Stimulated activated CD8-positive, alpha-beta memory T cell treated with anti-CD3 and anti-CD28 coated beads, Interleukin-7, amount 100 ng/mL, for 1 hour (primary cell): Measurements from ENCODE around the gene C10orf90.

Experiments used
- DNase-seq, 2 donors: peaks; one replicate each; pipeline ENCODE4 v3.0.0-alpha.2; 2020; ENCODE audit warnings: low read depth in 2 of 2

The C10orf90 gene, protein sequence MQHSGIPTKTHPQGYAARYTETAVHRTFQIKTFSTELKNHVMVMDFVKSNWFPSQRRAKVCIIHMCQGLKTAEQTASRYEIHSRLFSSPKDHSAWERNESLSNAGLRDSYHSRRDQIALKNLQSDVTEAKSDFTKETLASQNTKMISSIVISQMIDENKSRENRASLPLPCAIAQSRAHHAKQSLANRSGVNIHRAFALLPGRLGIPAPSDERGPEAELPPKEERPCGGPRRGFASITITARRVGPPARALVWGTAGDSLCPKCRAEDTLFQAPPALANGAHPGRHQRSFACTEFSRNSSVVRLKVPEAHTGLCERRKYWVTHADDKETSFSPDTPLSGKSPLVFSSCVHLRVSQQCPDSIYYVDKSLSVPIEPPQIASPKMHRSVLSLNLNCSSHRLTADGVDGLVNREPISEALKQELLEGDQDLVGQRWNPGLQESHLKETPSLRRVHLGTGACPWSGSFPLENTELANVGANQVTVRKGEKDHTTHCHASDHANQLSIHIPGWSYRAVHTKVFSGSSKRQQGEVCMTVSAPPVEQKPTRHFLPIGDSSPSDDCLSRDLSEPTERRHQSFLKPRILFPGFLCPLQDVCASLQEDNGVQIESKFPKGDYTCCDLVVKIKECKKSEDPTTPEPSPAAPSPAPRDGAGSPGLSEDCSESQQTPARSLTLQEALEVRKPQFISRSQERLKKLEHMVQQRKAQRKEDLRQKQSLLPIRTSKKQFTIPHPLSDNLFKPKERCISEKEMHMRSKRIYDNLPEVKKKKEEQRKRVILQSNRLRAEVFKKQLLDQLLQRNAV

DNA sequence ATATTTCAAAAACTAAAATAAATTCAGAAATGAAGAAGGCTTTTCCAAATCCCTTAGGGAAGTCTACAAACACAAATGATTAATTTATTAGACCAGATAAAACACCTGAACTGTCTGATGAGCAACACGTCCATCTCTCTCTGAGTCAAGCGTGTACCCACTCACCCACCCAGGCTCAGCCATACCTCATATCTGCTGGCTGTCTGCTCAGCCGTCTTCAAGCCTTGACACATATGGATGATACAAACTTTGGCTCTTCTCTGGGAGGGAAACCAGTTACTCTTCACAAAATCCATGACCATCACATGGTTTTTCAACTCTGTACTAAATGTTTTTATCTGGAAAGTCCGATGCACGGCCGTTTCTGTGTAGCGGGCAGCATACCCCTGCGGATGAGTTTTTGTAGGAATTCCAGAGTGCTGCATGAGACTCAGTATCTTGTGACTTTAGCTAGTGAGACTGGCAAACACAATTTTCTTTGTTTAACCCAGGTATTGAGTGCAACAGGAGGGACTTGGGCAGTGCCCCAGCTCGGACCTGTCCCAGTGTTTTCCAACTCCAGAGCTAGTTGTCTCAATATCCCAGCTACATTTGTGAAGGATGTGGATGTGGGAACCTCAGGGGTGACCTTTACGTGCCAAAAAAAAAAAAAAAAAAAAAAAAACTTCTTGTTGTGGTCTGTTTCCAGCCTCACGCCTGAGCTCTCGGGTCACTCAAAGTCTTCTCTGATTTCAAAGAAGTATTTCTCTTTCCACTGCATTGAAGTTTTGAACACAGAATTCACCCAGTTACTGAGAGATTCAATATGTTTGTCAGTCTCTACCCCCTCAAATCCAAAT, at the start of gene C10orf90:
Gene C10orf90 (minus strand): TSS at position 638 of the 839 bp plus-strand sequence. CDS start 213 bp downstream, at position 425.
- DNase-seq: no peak

DNA sequence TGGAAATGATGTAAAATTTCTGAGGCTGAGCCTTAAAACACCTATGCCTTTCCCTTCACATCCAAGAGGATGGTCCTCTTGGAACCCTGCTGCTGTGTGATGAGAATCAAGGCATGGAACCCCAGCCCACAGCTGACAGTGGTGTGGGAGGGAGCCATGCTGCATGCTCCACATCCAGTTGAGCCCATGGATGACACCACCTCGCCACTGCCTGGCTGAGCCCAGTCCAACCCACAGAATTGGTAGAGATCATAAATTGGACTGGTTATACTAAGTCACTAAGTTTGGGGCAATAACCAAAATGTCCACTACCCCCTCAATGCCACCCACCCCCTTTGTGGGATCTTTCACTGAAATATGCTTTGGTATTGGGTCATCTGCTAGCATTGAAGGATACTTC, 45.9 kb upstream of the C10orf90 start:
- no peak for DNase-seq

DNA sequence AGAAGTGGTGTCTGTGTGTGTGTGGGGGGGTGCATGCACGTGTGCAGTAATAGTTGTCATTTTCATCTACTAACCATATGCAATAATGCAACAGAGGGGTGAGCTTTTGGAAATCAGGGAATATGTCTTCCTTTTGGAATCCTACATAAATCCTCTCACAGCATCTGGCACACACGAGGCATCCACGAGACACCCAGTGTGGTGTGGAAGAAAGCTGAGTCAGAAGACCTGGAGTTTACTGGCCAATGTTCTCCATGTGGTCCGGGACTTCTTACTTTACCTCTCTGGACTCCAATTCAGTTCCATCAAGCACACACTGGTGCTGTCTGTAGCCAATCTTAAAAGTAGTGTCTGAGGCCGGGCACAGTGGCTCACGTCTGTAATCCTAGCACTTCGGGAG, 43.1 kb upstream of the C10orf90 start:
- no peak for DNase-seq

DNA sequence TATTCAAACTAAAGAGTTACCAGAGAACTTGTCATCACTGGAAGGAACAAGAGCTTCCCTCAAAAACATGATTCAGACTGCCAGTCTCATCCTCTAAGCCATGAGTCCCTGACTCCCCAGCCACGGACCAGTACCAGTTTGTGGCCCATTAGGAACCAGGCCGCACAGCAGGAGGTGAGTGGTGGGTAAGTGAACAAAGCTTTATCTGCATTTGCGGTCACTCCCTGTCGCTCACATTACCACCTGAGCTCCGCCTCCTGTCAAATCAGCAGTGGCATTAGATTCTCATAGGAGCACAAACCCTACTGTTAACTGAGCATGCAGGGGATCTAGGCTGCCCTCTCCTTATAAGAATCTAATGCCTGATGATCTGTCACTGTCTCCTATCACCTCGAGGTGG, 42.2 kb upstream of the C10orf90 start:
- no peak for DNase-seq

DNA sequence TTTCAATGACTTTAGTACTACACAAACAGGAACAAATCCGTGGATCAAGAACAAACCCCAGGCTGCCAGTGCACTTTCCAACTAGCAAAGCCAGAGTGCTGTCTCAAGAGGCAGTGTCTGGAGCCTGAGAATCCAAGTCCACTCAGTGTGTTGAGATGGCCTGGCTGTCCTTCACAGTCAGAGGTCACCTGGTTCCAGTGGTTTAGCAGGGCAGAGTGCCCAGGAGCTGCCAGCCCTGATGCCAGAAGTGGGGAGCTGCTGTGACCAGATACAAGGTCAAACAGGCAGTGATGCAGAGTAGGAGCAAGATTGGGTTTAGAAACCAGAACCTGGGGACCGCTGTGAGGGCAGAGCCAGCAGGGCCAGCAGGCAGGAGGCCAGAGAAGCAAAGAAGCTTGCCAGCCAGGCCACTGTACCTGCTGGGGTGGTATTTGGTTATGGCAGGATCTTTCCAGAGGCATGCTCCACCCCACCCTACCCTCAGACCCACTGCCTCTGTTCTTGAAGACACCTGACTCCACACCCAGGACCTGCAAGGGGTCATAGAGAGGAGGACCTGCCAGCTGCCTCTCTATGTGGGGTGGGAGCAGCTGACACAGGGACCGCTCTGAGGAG, 35.6 kb upstream of the C10orf90 start:
- DNase-seq: no peak

DNA sequence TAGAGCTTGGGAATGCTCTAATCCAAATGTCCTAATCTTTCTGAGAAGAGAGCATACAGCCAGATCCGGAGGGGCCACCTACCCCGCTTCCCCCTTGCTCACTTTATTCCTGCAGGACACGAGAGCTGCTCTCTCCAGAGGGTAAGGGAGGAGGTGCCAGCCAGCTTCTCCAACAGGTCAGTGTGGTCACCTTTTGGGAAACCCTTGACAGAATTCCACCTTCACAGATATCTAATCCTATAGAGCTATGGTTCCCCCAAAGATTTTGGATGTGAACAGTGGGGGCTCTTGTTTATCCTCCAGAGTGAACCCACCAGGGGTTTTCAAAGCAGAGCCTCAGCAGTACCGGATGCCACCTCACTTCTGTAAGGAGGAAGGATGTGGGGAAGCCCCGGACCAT, 34.6 kb upstream of the C10orf90 start:
- DNase-seq: no peak

DNA sequence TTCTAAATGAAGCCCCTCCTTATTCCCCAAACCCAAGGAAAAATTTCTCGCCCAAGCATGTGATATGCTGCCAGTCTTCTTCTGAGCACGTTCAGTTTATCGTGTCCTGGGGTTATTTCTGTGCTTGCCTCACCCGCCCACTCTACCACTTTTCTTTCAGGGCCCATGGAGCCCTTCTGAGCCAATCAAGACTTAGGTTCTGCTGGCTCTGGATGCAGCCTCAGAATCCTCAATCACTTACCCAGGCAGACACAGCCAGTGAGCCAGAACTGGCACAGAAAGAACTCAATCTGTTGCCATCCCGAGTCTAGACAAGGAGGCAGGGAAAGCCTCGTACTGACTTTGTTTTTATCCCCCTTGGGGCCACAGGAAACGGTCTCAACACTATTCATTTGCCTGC, 34.2 kb upstream of the C10orf90 start:
- no peak for DNase-seq

GRCh38 chr10:126702181-126702580, 31.7 kb upstream of the C10orf90 start:
- DNase-seq: no peak

- DNase-seq: no peak
Observed at GRCh38 chr10:126701526-126701925, 31.0 kb upstream of the C10orf90 start.

DNA sequence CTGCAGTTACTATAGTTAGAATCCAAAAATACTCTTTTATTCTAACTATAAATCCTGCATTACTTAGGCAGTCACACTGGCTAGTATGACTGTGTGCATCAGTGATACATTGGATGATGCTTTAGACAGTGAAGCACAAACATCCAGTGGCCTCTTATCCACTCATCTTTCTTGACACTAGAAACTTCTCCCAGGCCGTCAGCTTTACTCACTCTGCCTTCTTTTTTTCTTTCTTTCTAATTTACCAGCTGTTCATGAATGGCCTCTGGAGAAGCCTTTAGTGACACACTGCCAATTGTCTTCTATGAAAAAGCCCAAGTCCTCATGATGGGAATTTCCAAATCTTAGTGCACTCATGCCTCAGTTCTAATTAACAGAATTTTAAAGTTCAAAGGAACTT, 26.2 kb upstream of the C10orf90 start:
- no peak for DNase-seq

- no peak for DNase-seq
Observed at GRCh38 chr10:126691456-126691855, 21.0 kb upstream of the C10orf90 start.

- DNase-seq: no peak
Observed at GRCh38 chr10:126690534-126690933, 20.0 kb upstream of the C10orf90 start.

GRCh38 chr10:126689461-126689994, 19.0 kb upstream of the C10orf90 start:
- DNase-seq: no peak

GRCh38 chr10:126687121-126687606, 16.7 kb upstream of the C10orf90 start:
- DNase-seq: no peak

GRCh38 chr10:126686719-126687118, 16.2 kb upstream of the C10orf90 start:
- no peak for DNase-seq

- DNase-seq: no peak
Observed at GRCh38 chr10:126686268-126686667, 15.8 kb upstream of the C10orf90 start.

DNA sequence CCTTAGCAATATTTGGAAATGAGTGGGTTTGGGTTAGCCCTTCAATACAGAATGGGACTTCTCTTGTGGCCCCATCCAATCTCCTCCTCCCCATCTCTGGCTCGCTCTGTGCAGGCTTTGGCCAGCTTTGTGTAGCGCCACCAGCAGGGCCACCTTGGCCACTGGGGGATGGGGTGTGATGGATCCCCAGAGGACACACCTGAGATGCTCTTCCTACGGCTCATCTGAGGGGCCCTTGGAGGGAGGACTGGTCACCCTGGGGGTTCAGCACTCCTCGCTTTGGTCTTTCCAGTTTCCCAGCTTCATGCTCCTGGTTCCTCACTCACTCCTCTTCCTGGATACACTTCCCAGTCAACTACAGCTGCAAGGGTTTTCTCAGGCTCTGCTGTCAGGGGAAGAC, 15.3 kb upstream of the C10orf90 start:
- DNase-seq: no peak

DNA sequence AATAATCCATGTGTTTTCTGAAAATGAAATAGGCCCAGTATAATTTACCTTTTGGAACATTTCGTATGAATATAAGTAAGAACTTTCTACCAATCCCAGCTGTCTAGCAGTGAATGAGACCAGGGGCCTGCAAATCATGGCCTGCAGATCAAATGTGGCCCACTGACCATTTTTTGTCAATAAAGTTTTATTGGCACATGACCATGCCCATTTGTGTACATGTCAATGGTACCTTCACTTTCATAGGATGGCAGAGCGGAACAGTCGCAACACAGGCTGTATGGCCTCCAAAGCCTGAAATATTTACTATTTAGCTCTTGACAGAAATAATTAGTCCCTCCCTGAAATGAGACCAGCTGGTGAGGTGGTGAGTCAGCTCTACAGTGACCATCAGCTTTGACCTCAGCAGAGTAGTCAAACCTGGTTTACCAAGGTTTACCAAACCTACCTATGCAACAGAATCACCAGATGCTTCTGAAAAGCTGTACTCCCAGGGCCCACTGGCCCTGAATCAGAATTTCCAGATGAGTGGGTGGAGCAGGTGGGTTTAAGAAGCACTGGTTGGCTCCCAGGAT, 13.8 kb upstream of the C10orf90 start:
- no peak for DNase-seq

DNA sequence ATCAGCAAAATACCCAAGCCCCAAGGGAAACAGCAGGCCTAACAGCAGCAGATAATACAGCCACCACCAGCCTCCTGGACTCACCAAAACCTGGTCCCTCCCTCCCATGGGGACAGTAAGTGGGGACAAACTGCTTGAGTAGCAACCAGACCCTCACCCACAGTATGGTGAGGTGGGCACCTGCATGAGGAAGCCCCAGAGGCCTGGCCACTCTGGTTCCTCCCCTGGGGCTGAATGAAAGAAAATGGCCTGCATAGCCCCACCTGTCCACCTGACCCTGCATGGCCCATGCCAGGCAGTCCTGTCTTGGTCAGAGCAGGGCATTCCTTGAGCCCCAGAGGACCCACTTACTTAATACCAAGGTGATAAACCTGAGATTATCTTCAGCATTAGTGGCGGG, 13.0 kb upstream of the C10orf90 start:
- DNase-seq: no peak

DNA sequence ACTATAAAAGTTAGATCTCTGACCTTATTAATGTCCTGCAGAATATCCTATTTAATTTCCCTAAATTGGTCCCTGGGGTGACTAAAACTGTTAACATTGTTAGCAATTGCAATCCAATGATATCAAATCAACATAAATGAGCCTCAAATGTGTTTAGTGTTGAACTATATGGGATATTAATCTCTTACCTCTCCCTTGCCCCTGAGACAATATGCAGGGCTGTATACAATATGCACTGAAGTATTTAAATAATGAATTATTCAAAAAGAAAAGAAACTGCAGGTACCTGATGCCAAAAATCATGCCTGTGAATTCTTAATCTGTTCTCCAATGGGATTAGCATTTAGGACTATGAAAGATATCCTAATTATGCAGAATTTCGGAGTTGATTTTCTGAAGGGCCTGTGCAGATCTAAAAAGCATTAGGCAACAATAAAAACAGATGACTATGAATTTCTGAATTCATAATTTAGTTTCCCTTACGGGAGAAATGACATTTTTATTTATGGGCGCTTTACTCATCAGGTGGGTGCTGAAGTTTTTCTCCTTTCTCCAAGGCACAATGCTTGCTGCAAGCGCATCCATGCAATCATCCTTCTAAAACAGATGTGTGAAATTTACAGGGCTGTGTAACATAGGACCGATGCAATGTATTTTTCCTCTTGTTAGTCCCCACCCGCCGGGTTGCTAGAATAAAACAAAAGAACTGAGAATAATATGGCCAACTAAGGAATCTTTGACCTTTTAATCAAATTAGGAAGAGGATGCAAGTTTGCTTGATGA, 5.4 kb upstream of the C10orf90 start:
- DNase-seq: no peak
